ENCODE data around the gene STUM.

Gene STUM

GRCh38 chr1:226643177-226643576 is 94.6 kb downstream of the STUM start:
- no peak for DNase-seq

- no peak for DNase-seq
These were observed 95.3 kb downstream of the STUM start for GRCh38 chr1:226643611-226644540.

GRCh38 chr1:226644541-226645176 is 96.1 kb downstream of the STUM start:
- no peak for DNase-seq

GRCh38 chr1:226645279-226645976 is 96.9 kb downstream of the STUM start:
- no peak for DNase-seq

DNA sequence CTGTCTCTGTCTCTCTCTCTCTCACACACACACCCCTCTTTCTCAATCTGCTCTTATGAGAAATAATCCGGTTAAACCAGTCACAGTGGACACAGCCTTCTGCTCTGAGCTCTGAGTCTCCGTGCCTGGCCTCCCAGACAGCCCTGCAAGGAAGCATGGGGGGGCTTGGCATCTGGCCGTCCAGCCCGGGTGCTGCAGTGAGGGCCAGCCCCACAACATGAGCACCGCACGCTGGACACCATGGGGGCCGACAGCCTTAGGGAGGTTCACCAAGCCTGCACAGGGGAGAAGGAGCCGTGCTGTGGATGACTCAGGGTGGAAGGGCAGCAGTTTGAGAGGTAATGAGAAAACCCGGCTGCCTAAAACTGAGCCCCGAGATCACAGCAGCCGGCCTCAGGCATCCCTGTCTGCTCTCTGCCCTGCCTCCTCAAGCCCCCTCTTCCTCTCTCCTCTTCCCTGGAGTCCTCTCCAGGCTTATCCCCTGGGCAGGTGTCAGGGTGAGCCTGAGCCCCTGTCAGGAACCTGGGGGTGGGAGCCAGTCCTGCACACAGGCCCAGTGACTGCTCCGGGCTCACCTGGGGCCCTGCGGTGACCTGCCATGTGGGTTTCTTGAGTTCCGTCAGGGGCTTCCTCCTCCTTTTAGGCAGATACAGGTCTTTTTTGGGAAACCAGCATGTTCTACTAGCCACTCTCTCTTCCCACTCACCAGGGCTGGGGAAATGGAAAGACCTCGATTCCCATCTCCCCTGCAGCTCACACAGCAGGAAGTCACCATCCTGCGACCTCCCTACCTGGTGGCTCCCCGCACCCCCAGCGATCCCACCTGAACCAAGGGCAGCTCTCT is 97.7 kb downstream of the STUM start:
- DNase-seq: no peak

DNA sequence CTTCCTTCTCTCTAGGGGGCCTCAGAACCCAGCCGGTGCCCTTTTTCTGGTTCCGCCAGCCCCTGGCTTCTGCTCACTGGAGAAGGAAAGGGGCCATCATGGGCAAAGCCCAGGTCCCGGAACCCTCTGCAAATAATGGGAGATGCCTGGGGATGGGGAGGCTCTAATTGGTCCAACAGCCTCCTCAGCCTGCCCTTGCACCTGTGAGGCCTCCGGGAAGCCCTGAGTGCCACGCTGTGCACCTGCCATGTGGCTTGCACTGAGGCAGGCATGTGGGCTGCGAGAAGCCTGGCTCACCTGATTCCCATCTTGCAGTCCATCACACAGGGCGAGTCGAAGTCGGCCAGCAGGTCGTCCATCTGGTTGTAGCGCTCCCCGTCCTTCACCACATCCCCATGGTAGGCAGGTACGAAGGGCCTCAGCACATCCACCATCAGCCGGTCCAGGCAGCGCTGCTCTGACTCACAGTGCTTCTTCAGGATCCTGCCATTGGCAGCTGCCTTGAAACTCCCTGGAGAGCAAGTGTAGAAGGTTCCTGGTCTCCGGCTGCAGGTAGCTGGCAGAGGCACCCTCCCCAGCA is 98.4 kb downstream of the STUM start:
- DNase-seq: no peak

- no peak for DNase-seq
These were observed 99.2 kb downstream of the STUM start for GRCh38 chr1:226647719-226648118.

DNA sequence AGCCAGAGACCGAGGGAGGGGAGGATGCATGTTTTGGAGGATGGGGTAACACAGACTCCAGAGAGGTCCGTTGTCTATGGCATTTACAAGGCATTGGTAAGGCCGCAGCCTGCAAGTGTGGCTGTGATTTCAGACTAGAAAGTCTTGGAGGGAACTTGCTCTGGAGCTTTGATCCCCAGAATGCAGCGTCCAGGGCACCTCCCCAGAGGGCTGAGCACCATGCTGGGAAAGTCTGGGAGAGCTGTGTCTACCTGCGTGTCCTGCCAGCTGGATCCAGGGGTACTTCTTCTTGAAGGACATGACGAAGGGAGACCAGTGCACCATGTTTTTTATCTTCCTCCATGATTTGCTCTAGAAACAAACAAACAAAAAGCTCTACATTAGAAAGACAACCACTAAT is 99.9 kb downstream of the STUM start:
- no peak for DNase-seq

DNA sequence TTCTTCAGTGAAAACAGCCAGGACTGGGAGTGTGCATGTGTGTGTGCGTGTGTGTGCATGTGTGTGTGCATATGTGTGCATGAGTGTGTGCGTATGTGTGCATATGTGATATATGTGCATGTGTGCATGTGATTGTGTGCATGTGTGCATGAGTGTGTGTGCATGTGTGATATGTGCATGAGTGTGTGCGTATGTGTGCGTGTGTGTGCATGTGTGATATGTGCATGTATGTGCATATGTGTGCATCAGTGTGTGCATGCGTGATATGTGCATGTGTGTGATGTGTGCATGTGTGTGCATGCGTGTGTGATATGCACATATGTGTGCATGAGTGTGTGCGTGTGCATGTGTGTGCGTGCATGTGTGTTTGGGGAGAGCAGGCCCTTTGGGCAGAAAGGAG is 100.7 kb downstream of the STUM start:
- DNase-seq: no peak

GRCh38 chr1:226649780-226650179 is 101.2 kb downstream of the STUM start:
- DNase-seq: peak; percentile 33

- DNase-seq: no peak
These were observed 101.8 kb downstream of the STUM start for GRCh38 chr1:226650236-226650841.

DNA sequence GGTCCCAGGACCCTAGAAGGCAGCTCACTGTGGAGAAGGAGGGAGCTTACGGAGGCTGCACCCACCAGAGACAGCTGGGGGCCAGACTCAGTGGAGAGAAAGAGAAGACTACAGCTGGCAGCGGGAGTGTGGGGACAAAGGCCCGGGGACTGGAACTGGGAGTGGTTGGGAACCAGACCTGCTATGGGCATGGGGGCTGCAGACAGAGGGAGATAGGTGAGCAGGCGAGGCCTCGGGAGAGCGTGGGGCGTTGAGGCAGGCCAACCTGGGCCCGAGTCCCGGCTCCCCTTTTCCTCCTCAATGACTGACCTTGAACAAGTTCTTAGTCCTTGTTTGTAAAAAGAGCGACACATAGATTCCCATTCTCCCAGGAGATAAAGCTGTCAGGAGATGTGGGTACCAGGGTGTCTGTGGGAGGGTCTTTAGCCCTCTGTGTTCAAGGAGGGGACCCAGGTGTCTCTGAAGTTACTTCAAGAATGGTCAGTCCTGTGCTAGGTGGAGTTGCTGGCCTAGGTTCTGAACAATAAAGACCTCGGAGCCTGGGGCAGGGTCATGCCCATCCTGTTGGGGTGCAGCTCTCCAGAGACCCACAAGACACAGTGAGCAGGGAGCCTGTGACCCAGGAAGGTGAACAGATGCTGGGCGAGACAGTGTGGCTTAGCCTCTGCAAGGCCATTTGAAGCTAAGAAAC is 102.6 kb downstream of the STUM start:
- no peak for DNase-seq

- no peak for DNase-seq
These were observed 103.2 kb downstream of the STUM start for GRCh38 chr1:226651732-226652105.

- DNase-seq: no peak
These were observed 104.0 kb downstream of the STUM start for GRCh38 chr1:226652613-226653012.

- peak; percentile 88 for DNase-seq
These were observed 104.9 kb downstream of the STUM start for GRCh38 chr1:226653311-226653921.

DNA sequence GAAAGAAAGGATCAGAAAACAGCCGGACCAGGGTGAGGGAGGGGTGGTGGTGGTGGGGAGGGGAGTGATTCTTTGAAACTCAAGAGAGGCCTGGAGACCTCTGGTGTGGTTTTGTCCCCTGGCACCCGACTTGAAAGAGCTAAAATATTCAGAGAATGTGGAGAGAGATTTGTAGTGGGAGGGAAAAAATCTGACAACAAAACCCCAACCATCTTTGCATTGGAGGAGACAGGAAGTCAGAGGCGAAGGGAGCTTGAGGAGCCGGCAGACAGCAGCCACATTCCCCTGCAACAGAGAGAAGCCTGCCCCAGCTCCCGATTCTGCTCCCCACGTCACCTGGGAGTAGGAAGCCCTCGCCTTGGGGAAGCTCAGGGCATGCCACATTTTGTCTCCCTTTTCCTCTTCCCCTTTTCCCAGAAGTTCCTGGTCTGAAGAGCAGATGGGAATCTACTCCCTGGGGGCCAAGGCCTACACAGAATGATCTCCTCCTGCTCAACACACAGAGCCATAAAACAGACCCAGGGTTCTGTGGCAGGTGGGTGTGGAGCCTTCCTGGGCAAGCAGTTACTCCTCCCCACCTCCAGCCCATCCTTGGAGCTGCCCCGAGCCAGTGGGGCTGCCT is 105.6 kb downstream of the STUM start:
- peak; percentile 25 for DNase-seq

DNA sequence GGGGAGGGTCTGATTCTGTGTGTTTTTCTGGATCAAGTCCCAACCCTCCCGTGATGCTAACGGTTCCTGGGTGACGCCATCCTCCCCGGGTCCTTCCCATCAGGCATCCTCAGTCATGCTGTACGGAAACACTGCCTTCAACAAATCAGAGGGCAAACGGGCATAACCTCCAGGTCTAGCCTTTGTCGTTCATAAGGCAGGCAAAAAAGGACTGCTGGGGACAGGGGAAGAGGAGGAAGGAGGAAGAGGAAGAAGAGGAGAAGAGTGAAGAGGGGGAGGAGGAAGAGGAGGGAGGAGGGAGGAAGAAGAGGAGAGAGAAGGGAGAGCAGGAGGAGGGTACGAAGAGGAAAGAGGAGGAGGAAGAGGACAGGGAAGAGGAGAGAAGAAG is 106.1 kb downstream of the STUM start:
- DNase-seq: no peak

DNA sequence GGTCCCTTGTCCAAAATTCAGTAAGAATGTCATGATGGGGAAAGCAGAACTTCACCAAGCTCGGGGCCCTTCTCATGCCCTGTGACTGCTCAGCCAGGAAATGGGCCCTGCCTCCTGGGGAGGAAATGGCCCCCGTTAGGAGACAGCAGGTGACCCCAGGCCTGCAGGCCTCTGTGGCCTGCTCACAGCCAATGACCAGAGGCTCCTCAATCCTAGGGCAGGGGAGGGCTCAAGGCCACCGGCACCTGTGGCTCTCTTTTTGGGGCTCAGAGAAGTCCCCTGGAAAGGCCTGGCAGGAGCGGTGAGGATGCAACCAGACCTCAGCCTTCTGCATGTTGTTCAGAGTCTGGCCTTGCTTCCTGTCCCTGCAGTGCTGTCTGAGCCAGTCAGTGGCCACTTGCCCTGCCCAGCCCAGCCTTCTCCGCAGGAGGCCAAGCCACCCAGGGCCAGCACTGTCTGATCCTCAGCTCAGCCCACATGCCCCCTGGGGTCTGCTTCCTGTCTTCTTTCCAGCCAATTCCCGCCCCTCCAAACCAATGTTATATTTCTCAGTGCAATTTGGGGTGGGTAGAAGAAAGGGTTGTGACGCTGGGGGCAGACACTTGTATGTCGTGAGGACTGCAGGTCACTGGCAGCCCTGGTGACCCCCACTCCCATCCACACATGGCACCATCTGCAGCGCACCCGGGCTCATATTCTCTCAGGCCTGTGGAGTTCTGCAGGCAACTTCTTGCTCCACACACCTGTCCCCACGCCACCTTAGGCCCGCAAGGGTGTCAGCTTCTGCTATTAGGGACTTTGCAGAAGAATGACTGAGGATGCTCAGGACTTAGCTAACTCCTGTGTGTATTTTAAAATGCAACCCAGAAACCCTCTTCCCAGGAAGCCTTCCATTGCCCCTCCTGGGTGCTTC is 106.9 kb downstream of the STUM start:
- peak; percentile 35 for DNase-seq

- peak; percentile 77 for DNase-seq
These were observed 107.6 kb downstream of the STUM start for GRCh38 chr1:226656201-226656600.

Data from RPMI8226 (cell line).